OCI-LY7 (cell line): Measurements from ENCODE around the gene TXNDC15. TPM values are rescaled to one million over a fixed set of nuclear protein-coding genes. Genes with fewer than 3 reads are reported as not detected.

ENCODE experiments used
- BruUV-seq: library from RNA; stranded (reverse); fragments of 400-500 nt; replicated peaks from 2 replicates; lab custom pipeline; 2021; lab: Mats Ljungman, UMichigan
- CTCF ChIA-PET: fragments of 300-600 bp; sonication (Branson Sonifier 250); formaldehyde crosslinking; loops from one replicate; lab custom pipeline; 2022; ENCODE audit warnings: antibody characterized with exemption; ENCODE audit not compliant: unreplicated experiment; lab: Charles Lee
- POLR2A ChIA-PET: fragments of 300-600 bp; sonication (Branson Sonifier 250); formaldehyde crosslinking; loops from one replicate; lab custom pipeline; 2022; ENCODE audit warnings: antibody characterized with exemption; lab: Charles Lee
- DNase-seq: peaks from one replicate; pipeline ENCODE4 v3.0.0-alpha.2; 2015; ENCODE audit warnings: low spot score
- H2AFZ ChIP-seq: fragments of 200-600 bp; sonication (generic), shearing (Covaris generic); 2 replicates; pipeline ENCODE4 v1.6.1; 2014; ENCODE audit warnings: mild to moderate bottlenecking, antibody characterized with exemption, low read length, moderate library complexity
- H3K27ac ChIP-seq: fragments of 200-600 bp; sonication (generic); 2 replicates; pipeline ENCODE4 v1.5.1; 2014; ENCODE audit warnings: mixed run types, low read depth, mild to moderate bottlenecking, moderate library complexity, low read length, inconsistent platforms; ENCODE audit not compliant: poor library complexity, severe bottlenecking
- H3K36me3 ChIP-seq: fragments of 200-600 bp; sonication (generic); 2 replicates; pipeline ENCODE4 v1.6.1; 2014; ENCODE audit warnings: mild to moderate bottlenecking, antibody characterized with exemption, low read length, moderate library complexity, mixed read lengths; ENCODE audit not compliant: insufficient read depth
- H3K4me1 ChIP-seq: fragments of 200-600 bp; sonication (generic); 2 replicates; pipeline ENCODE4 v1.5.1; 2014; ENCODE audit warnings: mild to moderate bottlenecking, low read length; ENCODE audit not compliant: insufficient read depth, poor library complexity, severe bottlenecking
- H3K4me2 ChIP-seq: fragments of 200-600 bp; sonication (generic); 2 replicates; pipeline ENCODE4 v1.6.1; 2014; ENCODE audit warnings: mild to moderate bottlenecking, low read length
- H3K4me3 ChIP-seq: fragments of 200-600 bp; sonication (generic); 2 replicates; pipeline ENCODE4 v1.5.1; 2014; ENCODE audit warnings: mild to moderate bottlenecking, low read depth, low read length; ENCODE audit not compliant: poor library complexity, severe bottlenecking
- H3K79me2 ChIP-seq: fragments of 200-600 bp; sonication (generic); 2 replicates; pipeline ENCODE4 v1.6.1; 2016; ENCODE audit warnings: low read depth, mild to moderate bottlenecking, low read length, moderate library complexity, mixed read lengths; ENCODE audit not compliant: insufficient read depth
- H3K9me2 ChIP-seq: fragments of 200-600 bp; sonication (generic); 2 replicates; pipeline ENCODE4 v1.6.1; 2016; ENCODE audit warnings: mild to moderate bottlenecking, low read length, mixed read lengths; ENCODE audit not compliant: insufficient read depth
- H3K9me3 ChIP-seq: fragments of 200-600 bp; sonication (generic); 2 replicates; pipeline ENCODE4 v1.6.1; 2014; ENCODE audit warnings: mild to moderate bottlenecking, mixed run types, low read length, mixed read lengths
- H4K20me1 ChIP-seq: fragments of 200-600 bp; sonication (generic); 2 replicates; pipeline ENCODE4 v1.6.1; 2014; ENCODE audit warnings: mild to moderate bottlenecking, antibody characterized with exemption, low read length, moderate library complexity, mixed read lengths; ENCODE audit not compliant: insufficient read depth
- CTCF ChIP-seq: fragments of 200-600 bp; sonication (generic); conservative IDR thresholded peaks from 2 replicates; pipeline ENCODE4 v1.5.1; 2014; ENCODE audit warnings: mild to moderate bottlenecking, antibody characterized with exemption, low read length, moderate library complexity, mixed read lengths
- EZH2phosphoT487 ChIP-seq: fragments of 200-600 bp; sonication (generic); IDR thresholded peaks from 2 replicates; pipeline ENCODE4 v1.6.1; 2018; ENCODE audit warnings: low read depth, borderline replicate concordance, mild to moderate bottlenecking, mixed run types, antibody characterized with exemption, low read length, moderate library complexity, mixed read lengths
- intact Hi-C: fragments of 100-400 bp; cut with micrococcal nuclease; formaldehyde crosslinking; loops from one replicate; pipeline ENCODE4 v1.10.0; 2022; ENCODE audit not compliant: unreplicated experiment
- total RNA-seq, 2 experiments: library from RNA; depleted of rRNA in 1 of 2; stranded (reverse); fragments of >200 nt in 1 of 2; shearing (Covaris generic) in 1 of 2; gene quantifications; 2 replicates each; pipeline ENCODE4 v1.2.3, GENCODE V29; 2014 to 2022

The TXNDC15 gene
- total RNA-seq, 2 experiments from 2014 or later: 20.6 to 31.1 TPM

DNA sequence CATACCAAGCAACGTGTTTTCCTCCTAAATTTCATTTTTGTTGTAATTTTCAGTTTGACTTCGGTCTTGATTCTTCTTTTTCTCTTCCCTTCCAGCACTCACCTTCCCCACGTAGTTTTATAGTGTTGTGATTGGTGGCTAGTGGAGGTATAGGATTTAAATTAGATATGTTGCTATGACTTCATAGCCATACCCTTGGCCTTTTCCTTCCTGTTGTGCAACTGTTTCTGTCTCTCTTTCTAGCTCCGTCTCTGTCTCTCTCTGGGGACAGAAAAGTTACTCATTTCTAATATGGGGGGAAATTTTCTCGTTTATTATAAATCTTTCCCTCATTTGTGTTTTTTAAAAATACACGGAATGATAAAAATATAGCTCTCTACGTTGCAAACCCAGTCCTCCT lies 49.0 kb upstream of the TXNDC15 start:
- Histone ChIP-seq H3K4me2 (no peak overlapping the region), H3K79me2 (no peaks in the 10 kb centered on the region), H4K20me1 (no peaks in the 10 kb centered on the region), H2AFZ (no peak overlapping the region), H3K27ac (no peak overlapping the region), H3K4me3 (no peak overlapping the region), H3K36me3 (peaks cover 89% of the 10 kb centered on the region), H3K9me2 (no peaks in the 10 kb centered on the region), H3K4me1 (no peaks in the 10 kb centered on the region), H3K9me3 (no peaks in the 10 kb centered on the region)
- ChIA-PET CTCF (no interaction called here), POLR2A (interaction anchor here (0.6 to 1.8 kb wide), 3 partner anchors 10 to 323 kb away, joined by 3 to 11 read pairs (median 4); no protein-coding TSS in a partner anchor)
- no peak for DNase-seq
- TF ChIP-seq CTCF (no peak), EZH2phosphoT487 (no peak)
- no TSS peak for BruUV-seq
- intact Hi-C loops: no loop called here

DNA sequence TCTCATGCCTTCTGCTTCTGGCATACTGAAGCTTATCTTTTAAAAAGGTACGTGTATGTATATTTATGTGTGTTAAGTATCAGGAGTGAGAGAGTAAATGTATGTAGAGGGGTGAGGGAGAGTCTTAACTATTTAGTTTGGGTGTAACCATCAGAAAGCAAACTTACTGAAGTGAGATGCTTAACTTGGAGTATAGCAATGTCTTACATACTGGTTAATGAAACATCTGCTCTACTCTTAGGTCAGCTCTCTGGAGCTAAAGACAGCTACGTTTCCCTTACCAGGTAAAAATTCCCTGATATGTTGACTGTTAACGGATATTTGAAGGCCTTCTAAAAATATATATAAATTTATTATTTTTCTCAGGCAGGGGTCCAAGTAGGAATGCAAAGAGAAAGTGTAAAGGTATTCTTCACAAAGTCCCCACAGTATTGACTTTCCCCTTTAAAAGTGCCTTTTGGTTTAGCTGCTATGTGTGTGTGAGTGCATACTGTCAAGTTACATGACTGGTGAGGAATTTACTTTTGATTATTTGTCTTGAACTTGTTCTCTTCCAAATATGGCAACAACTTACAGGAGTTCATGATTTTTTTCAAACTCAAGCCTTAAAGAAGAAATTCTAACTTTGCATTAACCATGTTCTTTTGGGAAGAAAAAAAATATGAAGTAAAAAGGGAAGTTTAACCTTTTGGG lies 40.7 kb upstream of the TXNDC15 start:
- POLR2A ChIA-PET: interaction anchor here (0.7 to 2.6 kb wide), 2 partner anchors 8 to 20 kb away, joined by 5 to 9 read pairs; no protein-coding TSS in a partner anchor

More for the DNA sequence above, 40.7 kb upstream of the TXNDC15 start:
- no peak for TF ChIP-seq EZH2phosphoT487
- TF ChIP-seq CTCF: no peak
- no peak for DNase-seq
- intact Hi-C loops: no loop called here
- Histone ChIP-seq H3K9me2 (no peaks in the 10 kb centered on the region), H3K36me3 (peaks cover 79% of the 10 kb centered on the region), H3K27ac (no peak overlapping the region), H4K20me1 (no peaks in the 10 kb centered on the region), H3K9me3 (no peaks in the 10 kb centered on the region), H3K4me2 (no peak overlapping the region), H3K79me2 (no peaks in the 10 kb centered on the region), H3K4me3 (no peak overlapping the region), H2AFZ (no peak overlapping the region), H3K4me1 (no peaks in the 10 kb centered on the region)
- BruUV-seq: no TSS peak
- CTCF ChIA-PET: no interaction called here
